OCI-LY3 (cell line): ENCODE measurements around the gene MTHFD2L.

Experiments used
- EZH2phosphoT487 ChIP-seq: fragments of 200-600 bp; shearing (Covaris generic); IDR thresholded peaks from 2 replicates; pipeline ENCODE4 v1.6.1; 2018; ENCODE audit warnings: antibody characterized with exemption, mixed run types, low read depth
- TF ChIP-seq, protein P1 (sequence below): fragments of 200-600, 300-600 bp; sonication (generic); IDR thresholded peaks from 2 replicates; pipeline ENCODE4 v1.5.1; 2014; ENCODE audit warnings: antibody characterized with exemption, low read length, low read depth

GRCh38 chr4:74339501-74339900, 181.6 kb downstream of the MTHFD2L start:
- TF ChIP-seq, protein P1, sequence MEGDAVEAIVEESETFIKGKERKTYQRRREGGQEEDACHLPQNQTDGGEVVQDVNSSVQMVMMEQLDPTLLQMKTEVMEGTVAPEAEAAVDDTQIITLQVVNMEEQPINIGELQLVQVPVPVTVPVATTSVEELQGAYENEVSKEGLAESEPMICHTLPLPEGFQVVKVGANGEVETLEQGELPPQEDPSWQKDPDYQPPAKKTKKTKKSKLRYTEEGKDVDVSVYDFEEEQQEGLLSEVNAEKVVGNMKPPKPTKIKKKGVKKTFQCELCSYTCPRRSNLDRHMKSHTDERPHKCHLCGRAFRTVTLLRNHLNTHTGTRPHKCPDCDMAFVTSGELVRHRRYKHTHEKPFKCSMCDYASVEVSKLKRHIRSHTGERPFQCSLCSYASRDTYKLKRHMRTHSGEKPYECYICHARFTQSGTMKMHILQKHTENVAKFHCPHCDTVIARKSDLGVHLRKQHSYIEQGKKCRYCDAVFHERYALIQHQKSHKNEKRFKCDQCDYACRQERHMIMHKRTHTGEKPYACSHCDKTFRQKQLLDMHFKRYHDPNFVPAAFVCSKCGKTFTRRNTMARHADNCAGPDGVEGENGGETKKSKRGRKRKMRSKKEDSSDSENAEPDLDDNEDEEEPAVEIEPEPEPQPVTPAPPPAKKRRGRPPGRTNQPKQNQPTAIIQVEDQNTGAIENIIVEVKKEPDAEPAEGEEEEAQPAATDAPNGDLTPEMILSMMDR, result no peak
- TF ChIP-seq EZH2phosphoT487, result no peak
